ENCODE data around the gene RPL27A.
A peak's percentile ranks its signal among the peaks of the same experiment; 100 is the strongest.

RPL27A gene

DNA sequence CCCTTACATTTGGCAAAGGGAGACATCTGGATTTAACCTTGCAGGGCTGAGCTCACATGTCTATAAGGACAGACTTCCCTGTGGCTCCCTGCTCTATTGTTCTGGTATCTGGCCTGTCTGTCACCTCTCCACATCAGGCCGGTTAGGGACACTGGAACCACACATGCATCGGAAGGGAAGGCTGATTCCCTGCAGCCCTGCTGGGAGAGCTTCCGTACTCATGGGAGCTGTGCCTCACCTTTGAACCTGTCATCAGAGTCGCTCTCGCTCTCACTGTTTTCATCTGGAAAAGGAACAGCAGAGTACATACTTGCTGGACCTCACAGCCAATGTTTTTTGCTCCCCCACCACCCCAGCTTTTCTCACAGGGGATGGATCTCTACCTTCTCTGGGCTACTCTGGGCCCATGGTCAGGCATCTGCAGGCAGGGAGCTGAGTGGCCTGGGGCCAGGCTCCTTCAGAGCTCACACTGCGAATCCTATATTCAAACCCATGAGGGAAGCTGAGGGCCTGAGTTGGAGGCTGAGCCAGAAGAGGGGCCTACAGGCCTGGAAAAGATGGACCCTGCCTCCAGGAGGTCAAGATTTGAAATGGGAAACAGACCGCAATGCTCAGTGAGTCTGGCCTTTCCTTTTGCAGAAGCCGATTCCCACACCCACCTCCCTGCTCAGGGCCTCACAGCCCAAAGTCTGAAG, 31.3 kb downstream of the RPL27A start:
- H2BK120ac ChIP-seq (ENCODE audit: insufficient read depth, low read length, poor library complexity), result no peak overlapping the region
- H2AFZ ChIP-seq (ENCODE audit: insufficient read depth, low read length, poor library complexity), result no peak overlapping the region
- H3K4me3 ChIP-seq (ENCODE audit: low read depth, low read length), result no peak overlapping the region
- no peak overlapping the region for H2BK5ac ChIP-seq (ENCODE audit: low read depth, low read length, poor library complexity)
- H4K91ac ChIP-seq (ENCODE audit: low read depth, low read length), result no peak overlapping the region
- no peak overlapping the region for H3K9ac ChIP-seq (ENCODE audit: low read length)
- no peak overlapping the region for H4K12ac ChIP-seq (ENCODE audit: low read depth, low read length)
- no CpG with 5 or more reads among the region's 8 CpGs for WGBS (ENCODE audit: extremely low coverage, insufficient coverage, insufficient read length)
- no peak overlapping the region for H3K4ac ChIP-seq (ENCODE audit: low read depth, low read length)
- H3K79me2 ChIP-seq (ENCODE audit: control insufficient read depth, insufficient read depth, low read length, poor library complexity), result peaks cover 9% of the 10 kb centered on the region
- no peak for DNase-seq
- no peak overlapping the region for H2AK5ac ChIP-seq (ENCODE audit: low read length)
- H3K18ac ChIP-seq (ENCODE audit: low read length), result no peak overlapping the region
- no peak overlapping the region for H3K27ac ChIP-seq (ENCODE audit: low read depth, low read length)
- no peak overlapping the region for H3K4me2 ChIP-seq (ENCODE audit: low read length)
- H4K8ac ChIP-seq (ENCODE audit: low read depth, low read length), result no peak overlapping the region
- peaks cover 45 to 46% of the 10 kb centered on the region in 2 experiments for H3K36me3 ChIP-seq (ENCODE audit: control insufficient read depth in 1 of 2, insufficient read depth in 2 of 2, low read length in 2 of 2)
- no peaks in the 10 kb centered on the region for H3K27me3 ChIP-seq (ENCODE audit: insufficient read depth, low read length)
- peaks cover 29 to 33% of the 10 kb centered on the region in 2 experiments for H3K4me1 ChIP-seq (ENCODE audit: control insufficient read depth in 1 of 2, insufficient read depth in 2 of 2, low read length in 2 of 2)
- no peak overlapping the region for H3K14ac ChIP-seq (ENCODE audit: low read length)
- no peak overlapping the region for H3K23ac ChIP-seq (ENCODE audit: low read length)
- H3K9me3 ChIP-seq (ENCODE audit: insufficient read depth, low read depth, low read length), result no peaks in the 10 kb centered on the region
- peaks cover 22% of the 10 kb centered on the region for H3K79me1 ChIP-seq (ENCODE audit: low read length)
- no peak overlapping the region for H2BK12ac ChIP-seq (ENCODE audit: low read length)

DNA sequence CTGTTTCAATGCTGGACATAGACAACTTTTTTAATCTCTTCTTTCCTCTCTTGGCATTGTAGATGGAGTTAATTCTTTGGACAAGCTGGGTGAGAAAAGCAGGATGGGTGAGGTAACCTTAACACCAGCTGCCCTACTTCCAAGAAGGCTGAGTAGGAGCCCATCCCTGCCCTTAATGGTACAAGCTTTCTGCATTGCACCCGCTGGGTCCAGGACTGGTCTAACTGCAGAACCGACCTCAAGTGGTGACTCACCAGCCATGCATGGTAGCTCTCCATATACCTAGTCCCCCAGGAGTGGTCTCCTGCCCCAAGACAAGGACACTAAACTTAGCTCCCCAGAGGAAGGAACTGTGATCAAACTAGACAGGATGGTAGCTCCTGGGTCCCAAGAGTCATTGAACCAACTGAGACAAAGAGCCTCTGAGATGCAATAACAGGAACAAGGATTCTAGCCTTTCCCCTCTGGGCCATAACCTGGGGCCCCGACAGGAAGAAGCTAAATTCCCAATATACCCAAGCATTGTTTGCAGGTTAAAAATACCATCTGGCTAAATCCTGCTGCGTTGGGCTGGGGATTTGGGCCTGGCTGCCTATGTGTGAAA, 32.1 kb downstream of the RPL27A start:
- no peak overlapping the region for H3K18ac ChIP-seq (ENCODE audit: low read length)
- H4K8ac ChIP-seq (ENCODE audit: low read depth, low read length), result no peak overlapping the region
- H3K23ac ChIP-seq (ENCODE audit: low read length), result no peak overlapping the region
- H4K12ac ChIP-seq (ENCODE audit: low read depth, low read length), result no peak overlapping the region
- no peak overlapping the region for H2BK12ac ChIP-seq (ENCODE audit: low read length)
- peaks cover 45 to 46% of the 10 kb centered on the region in 2 experiments for H3K36me3 ChIP-seq (ENCODE audit: control insufficient read depth in 1 of 2, insufficient read depth in 2 of 2, low read length in 2 of 2)
- no peak for DNase-seq
- no peak overlapping the region for H3K4me2 ChIP-seq (ENCODE audit: low read length)
- H3K4ac ChIP-seq (ENCODE audit: low read depth, low read length), result no peak overlapping the region
- H4K91ac ChIP-seq (ENCODE audit: low read depth, low read length), result no peak overlapping the region
- no peaks in the 10 kb centered on the region for H3K27me3 ChIP-seq (ENCODE audit: insufficient read depth, low read length)
- H3K79me1 ChIP-seq (ENCODE audit: low read length), result peaks cover 28% of the 10 kb centered on the region
- H3K27ac ChIP-seq (ENCODE audit: low read depth, low read length), result no peak overlapping the region
- H3K4me1 ChIP-seq (ENCODE audit: control insufficient read depth in 1 of 2, insufficient read depth in 2 of 2, low read length in 2 of 2), result peaks cover 35 to 39% of the 10 kb centered on the region in 2 experiments
- H3K14ac ChIP-seq (ENCODE audit: low read length), result no peak overlapping the region
- H3K9ac ChIP-seq (ENCODE audit: low read length), result no peak overlapping the region
- peaks cover 12% of the 10 kb centered on the region for H3K79me2 ChIP-seq (ENCODE audit: control insufficient read depth, insufficient read depth, low read length, poor library complexity)
- H2BK5ac ChIP-seq (ENCODE audit: low read depth, low read length, poor library complexity), result no peak overlapping the region
- no peak overlapping the region for H2BK120ac ChIP-seq (ENCODE audit: insufficient read depth, low read length, poor library complexity)
- no peaks in the 10 kb centered on the region for H3K9me3 ChIP-seq (ENCODE audit: insufficient read depth, low read depth, low read length)
- no peak overlapping the region for H2AFZ ChIP-seq (ENCODE audit: insufficient read depth, low read length, poor library complexity)
- no peak overlapping the region for H3K4me3 ChIP-seq (ENCODE audit: low read depth, low read length)
- no CpG with 5 or more reads among the region's 4 CpGs for WGBS (ENCODE audit: extremely low coverage, insufficient coverage, insufficient read length)
- no peak overlapping the region for H2AK5ac ChIP-seq (ENCODE audit: low read length)

DNA sequence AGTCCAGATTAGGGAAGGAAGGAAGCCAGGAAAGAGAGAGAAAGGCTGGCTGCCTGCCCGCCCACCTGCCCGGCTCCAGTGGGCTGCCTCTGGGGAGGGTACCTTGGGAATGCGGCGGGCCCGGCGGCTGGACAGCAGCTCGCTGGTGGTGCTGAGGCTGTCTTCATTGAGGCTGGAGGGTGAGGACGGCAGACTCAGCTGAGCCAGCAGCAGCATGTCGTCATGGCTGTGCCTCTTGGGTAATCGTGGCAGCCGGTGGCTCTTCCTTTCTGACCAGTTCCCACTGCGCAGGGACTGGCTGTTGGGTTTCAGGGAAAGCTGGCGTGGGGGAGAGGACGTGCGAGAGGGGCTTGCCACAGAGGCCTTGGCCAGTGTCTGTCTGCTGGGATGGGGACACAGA, 32.9 kb downstream of the RPL27A start:
- H3K23ac ChIP-seq (ENCODE audit: low read length), result no peak overlapping the region
- no peak overlapping the region for H2BK5ac ChIP-seq (ENCODE audit: low read depth, low read length, poor library complexity)
- DNase-seq, result no peak
- peak overlapping the region; percentile 59 for H2AK5ac ChIP-seq (ENCODE audit: low read length)
- peaks cover 41 to 45% of the 10 kb centered on the region in 2 experiments for H3K36me3 ChIP-seq (ENCODE audit: control insufficient read depth in 1 of 2, insufficient read depth in 2 of 2, low read length in 2 of 2)
- H3K9me3 ChIP-seq (ENCODE audit: insufficient read depth, low read depth, low read length), result no peaks in the 10 kb centered on the region
- no peak overlapping the region for H3K9ac ChIP-seq (ENCODE audit: low read length)
- no peaks in the 10 kb centered on the region for H3K27me3 ChIP-seq (ENCODE audit: insufficient read depth, low read length)
- WGBS (ENCODE audit: extremely low coverage, insufficient coverage, insufficient read length), result no CpG with 5 or more reads among the region's 15 CpGs
- H4K91ac ChIP-seq (ENCODE audit: low read depth, low read length), result peak overlapping the region; percentile 45
- H3K79me2 ChIP-seq (ENCODE audit: control insufficient read depth, insufficient read depth, low read length, poor library complexity), result peaks cover 17% of the 10 kb centered on the region
- peaks cover 36% of the 10 kb centered on the region for H3K79me1 ChIP-seq (ENCODE audit: low read length)
- H3K4me1 ChIP-seq (ENCODE audit: control insufficient read depth in 1 of 2, insufficient read depth in 2 of 2, low read length in 2 of 2), result peaks cover 42 to 46% of the 10 kb centered on the region in 2 experiments
- H3K14ac ChIP-seq (ENCODE audit: low read length), result peak overlapping the region; percentile 47
- peak overlapping the region; percentile 34 for H3K4ac ChIP-seq (ENCODE audit: low read depth, low read length)
- no peak overlapping the region for H3K18ac ChIP-seq (ENCODE audit: low read length)
- H2BK12ac ChIP-seq (ENCODE audit: low read length), result peak overlapping the region; percentile 29
- no peak overlapping the region for H3K27ac ChIP-seq (ENCODE audit: low read depth, low read length)
- no peak overlapping the region for H3K4me3 ChIP-seq (ENCODE audit: low read depth, low read length)
- peak overlapping the region; percentile 14 for H4K8ac ChIP-seq (ENCODE audit: low read depth, low read length)
- peak overlapping the region; percentile 61 for H2BK120ac ChIP-seq (ENCODE audit: insufficient read depth, low read length, poor library complexity)
- H2AFZ ChIP-seq (ENCODE audit: insufficient read depth, low read length, poor library complexity), result no peak overlapping the region
- H4K12ac ChIP-seq (ENCODE audit: low read depth, low read length), result no peak overlapping the region
- no peak overlapping the region for H3K4me2 ChIP-seq (ENCODE audit: low read length)

DNA sequence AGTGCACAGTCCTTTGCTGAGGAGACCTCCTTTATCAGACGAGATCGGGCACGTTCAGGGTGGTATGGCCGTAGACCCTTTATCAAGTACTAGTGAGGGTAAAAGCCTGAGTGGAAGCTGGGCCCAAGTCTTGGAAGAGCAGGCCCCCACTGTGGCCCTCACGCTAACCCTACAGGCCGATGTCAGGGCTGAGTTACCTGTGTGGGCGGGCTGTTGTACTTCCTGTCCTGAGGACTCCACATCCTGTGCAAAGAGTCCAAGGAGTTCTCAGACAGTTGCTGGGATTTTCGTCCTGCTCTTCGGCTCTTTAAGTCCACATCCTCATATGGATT, 34.9 kb downstream of the RPL27A start:
- Histone ChIP-seq H4K12ac (ENCODE audit: low read depth, low read length) (peak overlapping the region; percentile 54), H4K91ac (ENCODE audit: low read depth, low read length) (peak overlapping the region; percentile 89), H2AK5ac (ENCODE audit: low read length) (peak overlapping the region; percentile 96), H3K4ac (ENCODE audit: low read depth, low read length) (peak overlapping the region; percentile 22), H3K27ac (ENCODE audit: low read depth, low read length) (peak overlapping the region; percentile 90), H2BK5ac (ENCODE audit: low read depth, low read length, poor library complexity) (peak overlapping the region; percentile 94), H3K4me2 (ENCODE audit: low read length) (peak overlapping the region; percentile 36), H3K14ac (ENCODE audit: low read length) (peak overlapping the region; percentile 77), H3K79me2 (ENCODE audit: control insufficient read depth, insufficient read depth, low read length, poor library complexity) (peaks cover 27% of the 10 kb centered on the region), H2BK120ac (ENCODE audit: insufficient read depth, low read length, poor library complexity) (peak overlapping the region; percentile 88), H3K79me1 (ENCODE audit: low read length) (peaks cover 55% of the 10 kb centered on the region), H3K18ac (ENCODE audit: low read length) (peak overlapping the region; percentile 91), H3K9me3 (ENCODE audit: insufficient read depth, low read depth, low read length) (no peaks in the 10 kb centered on the region), H3K4me1 (ENCODE audit: control insufficient read depth in 1 of 2, insufficient read depth in 2 of 2, low read length in 2 of 2) (peaks cover 60 to 65% of the 10 kb centered on the region in 2 experiments), H4K8ac (ENCODE audit: low read depth, low read length) (peak overlapping the region; percentile 83), H3K9ac (ENCODE audit: low read length) (no peak overlapping the region), H3K23ac (ENCODE audit: low read length) (no peak overlapping the region), H2BK12ac (ENCODE audit: low read length) (peak overlapping the region; percentile 81), H3K36me3 (ENCODE audit: control insufficient read depth in 1 of 2, insufficient read depth in 2 of 2, low read length in 2 of 2) (peaks cover 26 to 32% of the 10 kb centered on the region in 2 experiments), H2AFZ (ENCODE audit: insufficient read depth, low read length, poor library complexity) (peak overlapping the region; percentile 33), H3K27me3 (ENCODE audit: insufficient read depth, low read length) (no peaks in the 10 kb centered on the region), H3K4me3 (ENCODE audit: low read depth, low read length) (no peak overlapping the region)
- DNase-seq, result no peak
- no CpG with 5 or more reads among the region's 9 CpGs for WGBS (ENCODE audit: extremely low coverage, insufficient coverage, insufficient read length)
